GM19193 (cell line): ENCODE measurements around the gene KANK3.

Experiments
- POLR2A ChIP-seq: IDR thresholded peaks from 4 replicates; pipeline ENCODE4 v1.6.1; 2011; ENCODE audit not compliant: insufficient read depth, insufficient read length; ENCODE audit errors: extremely low read depth

The KANK3 gene

GRCh38 chr19:8304841-8305621 lies 38.0 kb downstream of the KANK3 start:
- no peak for TF ChIP-seq POLR2A

- no peak for TF ChIP-seq POLR2A
These were observed 40.3 kb downstream of the KANK3 start for GRCh38 chr19:8302734-8303133.

GRCh38 chr19:8302357-8302691 lies 40.7 kb downstream of the KANK3 start:
- TF ChIP-seq POLR2A: no peak
